CD4-positive, alpha-beta T cell treated with Interleukin-6 at 100 ng/mL for 8 hours (primary cell): ENCODE measurements around the gene FAM118B.
A peak's percentile ranks its signal among the peaks of the same experiment; 100 is the strongest.

Experiments
- DNase-seq: peaks from one replicate; pipeline ENCODE4 v3.0.0-alpha.2; 2020; ENCODE audit warnings: mixed read lengths, low spot score

FAM118B gene

DNA sequence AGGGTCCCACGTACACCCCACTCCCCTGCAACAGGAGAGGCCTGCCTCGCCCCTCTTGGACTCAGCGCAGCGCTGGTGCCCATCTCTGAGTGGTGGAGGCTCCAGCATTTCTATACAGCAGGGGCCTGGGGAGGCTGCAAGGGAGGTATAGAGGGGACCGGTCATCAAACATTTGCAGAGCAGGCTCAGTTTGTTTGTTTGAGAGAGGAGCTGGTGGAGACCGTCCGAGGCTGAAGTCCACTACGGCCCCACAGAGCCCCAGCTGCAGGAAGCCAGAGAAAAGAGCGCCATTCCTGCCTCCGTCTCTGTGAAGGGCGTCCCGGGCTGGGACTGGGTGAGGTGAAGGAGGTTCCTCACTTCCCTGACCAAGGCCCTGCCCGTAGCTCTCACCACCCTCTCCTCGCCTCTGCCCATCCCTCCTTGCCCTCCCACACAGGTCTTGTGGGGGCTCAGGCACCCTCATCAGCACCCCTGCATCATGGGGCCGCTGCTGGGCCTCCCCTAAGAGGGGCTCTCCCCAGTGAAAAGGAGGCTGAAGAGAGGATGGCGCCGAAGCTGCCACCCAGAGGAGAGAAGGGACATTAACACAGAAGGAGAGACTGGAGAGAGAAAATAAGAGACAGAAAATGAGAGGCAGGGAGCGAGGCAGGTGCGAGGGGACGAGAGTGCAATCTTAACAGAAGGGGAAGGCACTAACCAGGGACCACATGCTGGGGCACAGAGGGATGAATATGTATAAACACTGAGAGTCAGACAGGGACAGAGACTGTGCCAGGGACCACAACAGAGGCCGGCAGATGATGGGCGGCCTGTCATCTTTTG, 24.7 kb upstream of the FAM118B start:
- DNase-seq = no peak

DNA sequence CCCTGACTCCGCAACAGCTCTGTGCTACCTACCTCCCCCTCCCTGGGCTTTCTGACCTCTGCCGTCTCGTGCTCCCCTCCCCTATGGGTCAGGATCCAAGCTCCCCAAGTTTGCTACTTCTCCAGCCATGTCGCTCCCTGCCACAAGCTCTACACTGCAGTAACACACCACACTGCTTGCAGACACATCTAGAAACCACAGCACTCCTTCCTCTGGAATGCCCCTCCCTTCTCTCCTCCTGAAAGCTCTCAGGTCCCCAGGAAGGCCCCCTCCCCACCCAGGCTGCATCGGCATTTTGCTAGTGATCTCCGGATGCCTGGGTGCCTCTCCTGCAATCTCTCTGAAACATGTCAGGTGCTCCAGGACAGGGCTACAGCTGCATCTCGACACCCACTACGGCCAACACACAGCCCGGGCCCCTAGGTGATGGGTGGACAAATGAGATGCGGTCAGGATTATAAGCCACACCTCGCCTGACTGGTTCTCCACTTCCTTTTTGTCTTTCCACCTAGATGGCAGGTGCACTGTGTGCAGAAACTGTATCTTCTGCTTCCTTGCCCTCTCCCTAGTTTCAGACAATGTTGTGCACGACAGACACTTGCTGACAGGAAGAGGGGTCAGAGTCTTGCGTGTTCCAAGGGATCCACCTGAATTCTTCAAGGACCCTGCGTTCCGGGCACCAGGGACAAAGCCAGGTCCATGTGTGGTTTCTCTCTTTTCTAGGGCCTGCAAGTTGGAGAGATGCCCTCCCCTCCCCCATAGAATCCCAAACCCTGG, 23.1 kb upstream of the FAM118B start:
- no peak for DNase-seq

DNA sequence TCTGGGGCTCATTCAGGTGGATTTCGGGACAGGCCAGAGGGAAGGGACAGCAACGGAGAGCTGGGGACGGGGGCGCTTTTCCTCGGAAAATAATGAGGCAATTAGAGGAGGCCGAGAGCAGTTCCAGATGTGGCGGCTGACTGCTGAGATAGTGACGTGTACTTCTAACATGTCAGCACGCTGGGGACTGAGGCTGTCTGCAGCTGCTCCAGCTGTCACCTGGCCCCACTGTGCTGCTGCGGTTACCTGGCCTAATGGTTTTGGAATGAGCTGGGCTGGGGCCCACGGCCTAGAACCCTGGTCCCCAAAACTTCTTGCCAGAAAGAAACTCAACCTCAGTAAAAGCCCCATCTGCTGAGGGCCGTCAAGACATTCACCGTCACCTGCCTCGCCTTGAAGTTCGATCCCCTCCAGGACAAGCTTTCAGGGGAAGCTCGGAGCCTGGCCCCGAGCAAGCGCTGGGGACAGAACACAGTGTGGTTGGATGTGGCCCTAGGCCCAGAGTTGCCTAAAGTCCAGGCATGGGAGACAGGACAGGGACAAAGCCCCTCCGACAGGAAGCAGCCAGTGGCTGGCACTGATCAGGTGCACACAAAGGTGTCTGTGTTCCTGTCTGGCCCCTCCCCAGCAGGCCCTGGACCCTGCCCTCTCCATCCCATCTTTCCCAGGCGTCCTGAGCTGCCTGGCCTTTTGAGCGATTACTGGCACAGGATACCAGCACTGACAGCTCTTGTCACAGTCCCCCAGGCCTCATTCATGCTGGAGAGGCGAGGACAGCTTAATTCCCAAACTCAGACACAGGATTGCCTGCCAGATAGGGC, 22.3 kb upstream of the FAM118B start:
- DNase-seq = no peak

DNA sequence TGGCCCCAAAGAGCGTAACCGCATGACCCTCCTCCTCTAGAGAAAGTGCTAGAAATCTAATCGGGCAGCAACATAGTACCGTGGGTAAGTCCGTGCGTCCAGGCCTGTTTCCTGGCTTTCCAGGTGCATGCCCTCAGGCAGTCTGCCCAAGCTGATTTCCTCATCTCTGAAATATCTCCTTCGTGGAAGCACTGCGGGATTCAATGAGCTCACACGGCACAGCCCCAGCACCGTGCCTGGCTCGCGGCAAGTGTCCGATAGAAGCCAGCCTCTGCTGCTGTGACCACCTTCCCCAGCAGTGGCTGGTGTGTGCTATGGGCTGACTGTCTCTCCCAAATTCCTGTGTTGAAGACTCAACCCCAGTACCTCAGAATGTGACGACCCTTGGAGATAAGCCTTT, 20.8 kb upstream of the FAM118B start:
- no peak for DNase-seq

DNA sequence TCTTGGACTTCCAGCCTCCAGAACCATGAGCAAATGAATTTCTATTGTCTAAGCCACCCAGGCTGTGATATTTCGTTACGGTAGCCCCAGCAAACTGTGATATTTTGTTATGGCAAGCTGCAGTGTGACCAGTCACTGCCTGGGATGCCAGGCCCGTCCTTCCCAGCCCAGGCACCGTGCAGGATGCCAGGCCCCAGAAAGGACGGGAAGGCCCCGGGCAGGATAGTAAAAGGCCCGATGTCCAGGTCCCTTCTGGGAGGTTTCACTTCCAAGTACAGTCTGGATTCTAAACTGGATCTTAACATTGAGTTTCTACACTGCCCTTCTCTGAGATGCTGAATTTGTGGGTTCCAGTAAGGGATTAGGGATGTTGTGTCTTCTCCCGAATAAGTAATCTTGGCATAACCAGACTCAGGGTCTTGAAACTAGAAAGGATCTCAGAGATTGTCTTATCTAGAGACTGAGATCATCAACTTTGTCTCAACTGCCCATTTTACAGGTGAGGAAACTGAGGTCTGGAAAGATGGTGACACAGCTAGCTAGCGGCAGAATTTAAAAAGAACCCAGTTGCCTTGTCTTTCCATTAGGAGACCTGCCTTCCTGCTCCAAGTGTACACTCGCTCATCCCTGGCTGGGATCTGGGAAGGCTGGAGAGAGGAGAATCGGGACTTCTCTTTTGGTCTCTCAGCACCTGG, 20.1 kb upstream of the FAM118B start:
- no peak for DNase-seq

DNA sequence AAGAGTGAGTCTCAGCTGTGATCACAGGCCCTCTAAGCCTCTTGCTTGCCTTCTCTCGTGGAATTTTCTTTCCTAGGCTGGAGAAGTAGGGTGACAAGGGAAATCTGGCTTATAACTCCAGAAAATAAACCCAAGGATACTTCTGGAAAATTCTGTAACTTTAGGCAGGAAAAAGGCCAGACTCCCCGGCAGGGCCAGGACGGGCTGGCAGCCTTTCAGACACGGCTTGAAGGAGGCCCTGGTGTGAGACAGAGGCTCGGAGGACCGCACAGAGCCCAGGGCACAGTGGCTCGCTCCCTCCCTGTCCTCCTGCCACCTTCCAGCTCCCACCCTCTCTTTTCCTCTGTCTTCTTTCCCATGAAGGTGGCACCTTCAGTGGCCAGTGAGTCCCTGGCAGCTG, 19.2 kb upstream of the FAM118B start:
- no peak for DNase-seq

DNA sequence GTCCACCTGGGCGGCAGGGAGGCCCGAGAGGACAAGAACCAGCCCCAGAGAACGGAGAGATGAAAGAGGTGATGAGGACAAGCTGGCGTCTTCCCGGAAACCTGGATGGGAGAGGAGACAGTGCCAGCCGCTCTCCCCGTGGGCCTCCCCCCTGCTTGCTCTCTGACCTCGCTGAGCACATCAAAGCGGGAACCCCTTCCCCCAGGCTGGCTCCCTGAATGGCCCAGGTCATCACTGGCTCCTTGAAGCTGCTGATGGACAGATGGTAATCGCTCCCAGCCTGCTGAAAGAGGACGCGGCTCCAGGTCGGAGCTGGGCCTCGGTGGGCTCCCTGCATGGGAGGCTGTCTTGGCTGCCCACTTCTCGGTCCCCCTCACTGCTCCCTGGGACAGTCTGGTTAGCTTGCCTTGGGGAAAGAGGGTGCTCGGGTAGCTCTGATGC, 18.5 kb upstream of the FAM118B start:
- DNase-seq = no peak

DNA sequence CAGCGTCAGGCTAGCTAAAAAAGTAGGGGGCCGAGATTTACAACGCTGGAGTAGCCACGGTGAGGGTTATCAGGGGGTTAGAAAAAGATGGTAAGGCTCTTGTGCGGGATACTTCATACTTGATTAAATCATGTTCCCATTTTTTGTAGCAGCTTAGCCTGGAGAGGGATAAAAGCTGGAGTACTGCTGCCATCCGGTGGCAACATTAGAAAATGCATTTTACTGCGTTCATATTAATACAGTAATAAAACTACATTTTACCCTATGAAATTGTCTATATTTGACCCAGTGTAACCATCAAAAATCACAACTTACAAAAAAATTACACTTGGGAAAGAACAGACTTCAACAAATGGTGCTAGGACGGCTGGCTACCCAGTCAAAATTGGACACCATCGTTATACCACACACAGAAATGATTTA, 17.4 kb upstream of the FAM118B start:
- DNase-seq = peak; percentile 16

DNA sequence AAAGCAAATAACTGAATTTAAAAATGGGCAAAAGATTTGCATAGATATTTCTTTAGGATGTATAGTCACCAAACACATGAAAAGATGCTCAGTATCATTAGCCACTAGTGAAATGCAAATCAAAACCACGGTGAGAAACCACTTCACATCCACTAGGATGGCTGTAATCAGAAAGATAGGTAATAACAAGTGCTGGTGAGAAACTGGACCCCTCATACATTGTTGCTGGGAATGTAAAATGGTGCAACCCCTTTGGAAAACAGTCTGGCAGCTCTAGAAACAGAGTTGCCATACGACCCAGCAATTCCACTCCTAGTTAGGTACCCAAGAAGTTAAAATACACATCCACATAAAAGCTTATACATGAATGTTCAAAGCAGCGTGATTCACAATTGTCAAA, 16.5 kb upstream of the FAM118B start:
- no peak for DNase-seq

DNA sequence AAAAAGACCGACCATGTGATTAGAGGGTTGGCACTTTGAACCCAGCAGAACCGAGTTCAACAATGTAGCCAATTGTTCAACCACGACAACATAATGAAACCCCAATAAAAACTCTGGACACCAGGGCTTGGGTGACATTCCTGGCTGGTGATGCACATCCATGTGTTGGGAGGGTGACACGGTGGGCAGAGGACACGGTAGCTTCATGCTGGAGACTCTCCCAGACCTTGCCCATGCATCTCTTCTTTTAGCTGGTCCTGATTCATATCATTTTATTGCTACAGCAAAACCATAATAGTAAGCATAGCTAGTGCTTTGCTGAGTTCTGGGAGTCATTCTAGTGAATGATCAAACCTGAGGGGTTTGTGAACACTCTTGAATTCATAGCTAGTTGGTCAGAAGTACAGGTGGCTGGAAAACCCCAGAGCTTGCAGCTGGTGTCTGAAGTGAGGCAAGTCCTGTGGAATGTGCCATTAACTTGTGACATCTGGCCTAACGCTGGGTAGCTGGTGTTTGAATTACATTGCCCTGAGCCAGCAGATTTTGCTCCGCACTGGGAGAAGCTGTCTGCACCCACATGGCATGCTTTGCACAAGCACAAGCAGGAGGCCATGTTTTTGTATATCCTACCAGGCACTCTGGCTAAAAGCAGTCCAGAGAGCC, 14.2 kb upstream of the FAM118B start:
- DNase-seq = no peak

DNA sequence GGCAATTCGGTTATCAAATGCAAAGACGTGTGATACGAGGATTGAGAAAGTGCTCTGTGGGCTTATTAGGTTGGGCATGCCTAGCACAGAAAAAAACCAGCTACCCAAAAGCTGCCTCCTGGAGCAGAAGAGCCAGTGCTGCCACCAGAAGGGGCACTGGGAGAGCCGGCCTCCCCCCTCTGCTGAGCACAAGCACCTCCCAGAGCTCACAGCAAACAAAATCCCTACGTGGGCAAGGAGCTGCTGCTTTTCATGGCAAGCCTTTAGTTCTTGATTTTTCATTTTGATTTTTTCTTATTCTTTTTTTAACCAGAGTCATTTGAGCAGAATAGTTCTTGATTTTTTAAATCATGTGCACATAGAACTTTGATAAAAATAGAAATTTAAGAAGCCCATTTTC, 12.9 kb upstream of the FAM118B start:
- no peak for DNase-seq

DNA sequence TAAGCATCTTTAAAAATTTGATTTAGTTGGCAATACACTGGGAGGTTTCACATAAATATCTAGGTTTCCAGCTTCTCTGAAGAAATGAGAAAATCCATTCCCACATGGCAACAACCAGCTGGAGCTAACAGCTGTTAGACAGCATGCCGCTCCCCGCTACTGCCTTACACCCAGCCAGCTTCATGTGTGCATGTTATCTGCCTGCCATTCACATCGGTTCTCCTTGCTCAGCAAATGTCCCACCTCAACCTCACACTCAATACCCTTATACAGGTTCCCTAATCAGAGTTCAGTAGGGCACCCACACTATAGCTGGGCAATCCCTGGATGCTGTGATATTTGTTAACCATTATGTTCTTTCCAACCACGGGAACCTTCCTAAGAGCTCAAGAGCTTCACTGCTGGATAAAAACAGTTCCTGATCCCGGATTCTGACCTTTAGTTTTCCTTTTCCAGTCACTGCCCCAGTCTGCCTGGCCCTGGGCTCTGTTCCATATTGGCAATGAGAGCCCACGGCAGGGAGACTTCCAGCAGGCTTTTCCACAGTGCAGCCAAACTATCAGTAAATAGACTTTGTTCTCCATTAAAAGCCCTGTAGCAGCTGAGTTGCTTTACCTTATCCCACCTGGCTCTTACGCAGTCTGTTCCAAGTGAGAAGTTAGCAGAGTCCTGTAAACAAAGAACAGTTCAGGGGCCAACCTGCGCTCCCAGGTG, 8.8 kb upstream of the FAM118B start:
- DNase-seq = no peak

DNA sequence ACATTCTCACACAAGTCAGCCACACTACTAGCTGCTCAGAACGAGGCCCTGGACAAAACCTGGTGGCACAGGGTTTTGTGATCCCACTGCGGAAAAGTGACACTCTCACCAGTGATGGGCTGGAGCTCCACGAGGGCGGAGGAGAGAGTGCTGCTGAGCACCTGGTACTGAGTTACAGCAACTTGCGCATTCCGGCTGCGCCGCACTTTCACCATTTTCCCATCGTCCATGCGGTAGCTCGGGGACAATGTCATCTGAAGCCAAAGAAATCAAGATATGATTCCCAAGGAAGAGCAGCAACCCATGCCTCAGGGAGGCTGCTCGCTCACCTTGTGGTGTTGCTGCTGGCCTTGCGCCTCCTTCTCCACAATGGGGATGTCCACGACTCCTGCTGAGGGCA, 6.2 kb upstream of the FAM118B start:
- no peak for DNase-seq

DNA sequence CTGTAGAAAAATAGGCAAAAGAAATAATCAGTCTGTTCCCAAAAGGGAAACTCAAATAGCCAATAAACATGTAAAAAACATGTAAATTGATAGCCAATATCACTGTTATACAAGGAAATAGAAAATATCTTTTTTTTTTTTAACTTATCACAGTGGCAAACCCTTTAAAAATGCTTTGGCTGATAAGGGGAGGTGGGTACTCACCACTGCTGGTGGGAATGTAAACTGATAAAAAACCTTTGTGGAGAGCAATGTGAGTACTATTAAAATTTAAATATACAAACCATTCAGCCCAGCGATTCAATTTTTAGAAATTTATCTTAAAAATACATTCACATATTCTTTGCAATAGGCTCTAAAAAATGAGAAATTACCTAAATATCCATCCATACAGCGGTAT, 3.7 kb upstream of the FAM118B start:
- no peak for DNase-seq

DNA sequence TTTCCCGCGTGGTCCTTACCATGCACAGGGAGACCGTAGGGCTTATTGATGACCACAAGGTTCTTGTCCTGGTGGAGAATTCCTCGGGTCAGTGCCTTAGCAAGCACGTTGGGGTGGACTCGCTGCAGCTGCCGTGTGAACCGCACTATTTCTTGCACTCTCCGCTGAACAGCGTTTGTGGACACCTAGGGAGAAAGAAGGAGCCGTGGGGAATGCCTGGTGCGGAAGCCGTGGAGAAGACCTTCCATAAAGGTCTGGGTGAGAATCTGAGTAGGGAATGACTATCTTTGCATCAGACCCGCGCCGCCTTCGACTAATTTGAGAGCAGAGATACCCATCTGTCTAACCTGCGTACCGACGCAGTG, 729 bp upstream of the FAM118B start:
- no peak for DNase-seq

DNA sequence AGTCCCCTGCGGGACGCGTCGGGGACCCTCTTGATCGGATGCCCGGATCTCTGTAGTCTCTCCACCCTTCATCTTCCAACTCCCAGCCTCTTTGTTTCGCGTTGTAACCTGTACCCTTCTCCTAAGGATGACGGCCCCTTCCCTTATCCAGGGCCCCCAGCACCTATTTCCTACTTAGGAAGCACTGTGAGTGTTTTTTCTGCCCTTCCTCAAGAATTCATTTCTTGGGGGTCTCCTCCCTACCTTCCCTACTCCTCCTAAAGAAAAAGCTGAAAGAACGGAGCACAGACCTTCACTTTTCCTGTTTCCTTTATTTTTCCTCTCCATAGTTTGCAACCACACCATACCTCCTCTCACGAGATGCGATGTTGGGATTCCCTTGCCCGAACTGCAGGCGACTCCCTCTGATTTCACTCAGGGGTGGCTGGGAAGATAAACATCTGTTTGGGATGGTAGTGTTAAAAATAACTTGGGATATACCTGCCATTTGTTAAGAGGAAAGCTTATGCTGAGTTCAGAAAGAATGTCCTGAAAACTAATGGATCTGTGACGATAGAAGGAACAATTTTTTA, 593 bp downstream of the FAM118B start:
- no peak for DNase-seq

DNA sequence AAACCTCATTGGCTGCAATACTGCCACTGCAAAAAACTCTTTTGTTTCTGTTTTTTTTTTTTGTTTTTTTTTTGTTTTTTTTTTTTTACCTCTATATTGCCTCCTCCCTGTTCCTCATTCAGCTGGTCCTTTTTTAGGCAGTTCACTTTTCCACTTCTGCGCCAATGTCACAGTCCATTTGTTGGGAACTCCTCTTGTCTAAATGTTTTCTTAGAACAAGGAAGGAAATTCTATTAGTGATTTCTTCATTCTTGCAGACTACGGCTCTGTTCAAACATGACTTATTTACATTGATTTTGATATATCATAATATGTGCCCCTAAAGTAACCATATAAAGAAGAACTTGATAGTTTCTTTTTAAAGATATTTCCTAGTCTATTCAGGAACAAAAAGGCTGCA, 2.9 kb downstream of the FAM118B start:
- DNase-seq = no peak

DNA sequence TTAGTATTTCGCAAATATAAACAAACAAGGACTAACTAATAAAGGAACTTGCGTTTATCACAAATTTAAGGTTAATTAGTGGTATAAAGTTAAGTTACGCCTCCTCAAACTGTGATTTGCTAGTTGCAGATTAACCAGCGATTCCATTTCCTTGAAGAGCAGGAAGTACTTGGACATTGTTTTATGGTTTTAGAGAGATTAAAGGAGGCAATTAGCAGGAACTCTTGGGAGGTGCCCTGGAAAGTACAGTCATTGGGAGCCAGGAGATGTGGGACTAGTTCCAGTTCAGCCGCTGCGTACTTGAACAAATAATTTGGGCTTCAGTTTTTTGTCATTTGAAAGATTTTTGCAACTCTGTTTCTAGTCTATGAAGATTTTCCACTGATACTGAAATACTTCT, 3.3 kb downstream of the FAM118B start:
- no peak for DNase-seq

DNA sequence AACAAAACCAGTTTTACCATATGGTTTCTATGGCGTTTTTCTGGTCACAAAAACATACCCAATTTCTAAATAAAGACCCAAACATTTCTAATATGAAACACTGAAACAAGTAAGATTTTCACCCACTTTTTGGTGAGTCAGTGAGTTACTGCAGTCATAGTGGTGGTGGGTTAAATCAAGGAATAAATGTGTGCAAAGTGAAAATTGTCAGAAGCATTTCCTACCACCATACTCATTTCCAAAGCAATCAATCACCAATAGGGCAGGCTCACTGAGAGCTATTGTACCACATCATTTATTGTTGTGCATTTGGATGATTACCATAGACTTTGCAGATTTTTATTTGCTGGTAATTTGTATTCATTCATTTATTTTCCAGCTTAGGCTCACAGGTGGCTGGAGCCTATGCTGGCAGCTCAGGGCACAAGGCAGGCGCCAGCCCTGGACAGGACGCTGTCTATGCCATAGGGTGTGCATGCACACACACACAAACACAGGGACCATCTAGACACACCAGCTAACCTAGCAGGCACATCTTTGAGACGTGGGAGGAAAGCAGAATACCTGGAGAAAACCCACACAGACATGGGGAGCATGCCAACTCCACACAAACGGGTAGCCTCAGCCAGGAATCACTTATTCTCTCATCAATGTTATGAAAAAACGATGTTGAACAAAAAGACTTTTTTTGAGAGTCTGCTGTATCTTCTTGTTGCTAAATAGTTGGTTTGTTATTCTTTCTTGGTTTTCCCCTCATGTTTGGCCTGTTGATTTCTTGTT, 5.1 kb downstream of the FAM118B start:
- no peak for DNase-seq

DNA sequence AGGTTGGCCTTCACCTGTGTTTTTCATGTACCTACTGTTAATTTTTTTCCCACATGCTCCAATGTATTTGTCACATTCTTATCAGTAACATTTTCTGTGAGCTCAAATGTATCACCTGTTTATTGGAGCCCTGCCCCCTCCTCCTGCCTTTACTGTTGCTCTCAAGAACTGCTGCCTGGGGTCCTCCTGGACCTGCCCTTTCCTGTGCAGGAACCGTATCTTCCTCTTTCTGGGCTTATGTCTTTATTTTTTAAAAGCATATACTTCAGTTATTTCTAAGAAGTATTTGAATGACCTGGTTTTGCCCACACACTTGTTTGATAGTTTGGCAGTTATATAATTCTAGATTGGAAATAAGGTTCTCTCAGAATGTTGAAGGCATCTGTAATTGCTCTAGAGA, 5.9 kb downstream of the FAM118B start:
- DNase-seq = no peak
